Osteocyte (in vitro differentiated cells): ENCODE measurements around the gene HIPK2. TPM values are rescaled to one million over a fixed set of nuclear protein-coding genes. Genes with fewer than 3 reads are reported as not detected.
A peak's percentile ranks its signal among the peaks of the same experiment; 100 is the strongest.

Experiments used
- DNase-seq: peaks from one replicate; pipeline ENCODE4 v3.0.0; 2021; ENCODE audit warnings: mixed read lengths; ENCODE audit not compliant: unreplicated experiment; ENCODE audit errors: extremely low spot score
- H3K27ac Mint-ChIP-seq: one replicate; pipeline ENCODE4 v1.8.0; 2021; ENCODE audit warnings: mild to moderate bottlenecking, mixed read lengths; ENCODE audit not compliant: unreplicated experiment
- H3K27me3 Mint-ChIP-seq: one replicate; pipeline ENCODE4 v1.8.0; 2021; ENCODE audit warnings: mixed read lengths; ENCODE audit not compliant: unreplicated experiment
- H3K36me3 Mint-ChIP-seq: one replicate; pipeline ENCODE4 v1.8.0; 2021; ENCODE audit warnings: mixed read lengths; ENCODE audit not compliant: unreplicated experiment
- H3K4me1 Mint-ChIP-seq: one replicate; pipeline ENCODE4 v1.8.0; 2021; ENCODE audit warnings: mixed read lengths; ENCODE audit not compliant: unreplicated experiment
- H3K4me3 Mint-ChIP-seq: one replicate; pipeline ENCODE4 v1.8.0; 2021; ENCODE audit warnings: mild to moderate bottlenecking, moderate library complexity, mixed read lengths; ENCODE audit not compliant: unreplicated experiment
- H3K9me3 Mint-ChIP-seq: one replicate; pipeline ENCODE4 v1.8.0; 2021; ENCODE audit warnings: mixed read lengths; ENCODE audit not compliant: unreplicated experiment
- CTCF ChIP-seq: fragments of 200-600 bp; sonication (generic); IDR thresholded peaks from 2 replicates; pipeline ENCODE4 v1.5.0; 2021; ENCODE audit warnings: antibody characterized with exemption, mild to moderate bottlenecking, moderate library complexity
- total RNA-seq: library from RNA; stranded (reverse); gene quantifications from 2 replicates; pipeline ENCODE4 v1.2.1, GENCODE V29; 2021

The HIPK2 gene
- total RNA-seq, 1 donor from 2014 or later, result 90.8 TPM

- Mint-ChIP-seq H3K27ac (peak overlapping the region; percentile 15), H3K9me3 (no peaks in the 10 kb centered on the region), H3K4me3 (no peak overlapping the region), H3K4me1 (peaks cover 35% of the 10 kb centered on the region), H3K27me3 (no peaks in the 10 kb centered on the region), H3K36me3 (peaks cover 18% of the 10 kb centered on the region)
- DNase-seq, result no peak
- no peak for TF ChIP-seq CTCF
Measured at GRCh38 chr7:139669106-139670061, 108.4 kb downstream of the HIPK2 start.

GRCh38 chr7:139667377-139667776, 110.4 kb downstream of the HIPK2 start:
- H3K36me3 Mint-ChIP-seq, result peaks cover 21% of the 10 kb centered on the region
- no peak overlapping the region for H3K4me3 Mint-ChIP-seq
- H3K9me3 Mint-ChIP-seq, result no peaks in the 10 kb centered on the region
- no peak overlapping the region for H3K27ac Mint-ChIP-seq
- H3K4me1 Mint-ChIP-seq, result peaks cover 21% of the 10 kb centered on the region
- DNase-seq, result no peak
- H3K27me3 Mint-ChIP-seq, result no peaks in the 10 kb centered on the region
- TF ChIP-seq CTCF, result no peak

GRCh38 chr7:139666501-139666900, 111.3 kb downstream of the HIPK2 start:
- TF ChIP-seq CTCF, result no peak
- peaks cover 29% of the 10 kb centered on the region for H3K4me1 Mint-ChIP-seq
- H3K27ac Mint-ChIP-seq, result no peak overlapping the region
- DNase-seq, result no peak
- no peaks in the 10 kb centered on the region for H3K27me3 Mint-ChIP-seq
- peaks cover 23% of the 10 kb centered on the region for H3K36me3 Mint-ChIP-seq
- H3K4me3 Mint-ChIP-seq, result no peak overlapping the region
- no peaks in the 10 kb centered on the region for H3K9me3 Mint-ChIP-seq

- Mint-ChIP-seq H3K27ac (no peak overlapping the region), H3K4me3 (no peak overlapping the region), H3K36me3 (peaks cover 23% of the 10 kb centered on the region), H3K9me3 (no peaks in the 10 kb centered on the region), H3K27me3 (no peaks in the 10 kb centered on the region), H3K4me1 (peaks cover 44% of the 10 kb centered on the region)
- no peak for DNase-seq
- no peak for TF ChIP-seq CTCF
Measured at GRCh38 chr7:139664434-139664833, 113.4 kb downstream of the HIPK2 start.

- H3K36me3 Mint-ChIP-seq, result peaks cover 19% of the 10 kb centered on the region
- H3K27ac Mint-ChIP-seq, result peak overlapping the region; percentile 63
- no peaks in the 10 kb centered on the region for H3K27me3 Mint-ChIP-seq
- no peaks in the 10 kb centered on the region for H3K9me3 Mint-ChIP-seq
- H3K4me1 Mint-ChIP-seq, result peaks cover 47% of the 10 kb centered on the region
- no peak for DNase-seq
- no peak overlapping the region for H3K4me3 Mint-ChIP-seq
- no peak for TF ChIP-seq CTCF
Measured at GRCh38 chr7:139663608-139664177, 114.1 kb downstream of the HIPK2 start.
